HCT116 (cell line): ENCODE measurements around the gene MED10. TPM values are rescaled to one million over a fixed set of nuclear protein-coding genes. Genes with fewer than 3 reads are reported as not detected.

Source experiments
- ATAC-seq: fragments of 200-7000 bp; cut with Tn5 transposase; 2 replicates; pipeline ENCODE4 v1.9.1; 2020; ENCODE audit warnings: mild to moderate bottlenecking, moderate library complexity
- BruUV-seq: library from RNA; stranded (reverse); fragments of 400-500 nt; replicated peaks from 2 replicates; lab custom pipeline; 2021; lab: Mats Ljungman, UMichigan
- CTCF ChIA-PET: fragments of 300-600 bp; sonication (Branson Sonifier 250); formaldehyde crosslinking; loops from one replicate; lab custom pipeline; 2021; ENCODE audit warnings: antibody characterized with exemption; lab: Charles Lee
- POLR2A ChIA-PET: fragments of 300-600, 350-600 bp; sonication (Branson Sonifier 250); formaldehyde crosslinking; loops from one replicate; lab custom pipeline; 2021; ENCODE audit warnings: antibody characterized with exemption; lab: Charles Lee
- RAD21 ChIA-PET, 2 experiments: fragments of 300-600 bp; sonication (Branson Sonifier 250); formaldehyde crosslinking; loops; one replicate each; lab custom pipeline; 2023; ENCODE audit warnings: low total read pairs in 2 of 2; ENCODE audit not compliant: uncharacterized antibody in 2 of 2, unreplicated experiment in 2 of 2, low non-redundant PET in 1 of 2; lab: Charles Lee
- DNase-seq: peaks from one replicate; pipeline ENCODE4 v3.0.0-alpha.2; 2010; ENCODE audit warnings: low read depth, low spot score
- H2AFZ ChIP-seq: fragments of 200-600 bp; shearing (Covaris generic), sonication (generic); 2 replicates; pipeline ENCODE4 v1.6.1; 2017; ENCODE audit warnings: low read depth, mixed run types, mixed read lengths, antibody characterized with exemption, low read length; ENCODE audit not compliant: poor library complexity, severe bottlenecking
- H3K27ac ChIP-seq: 2 replicates; pipeline ENCODE4 v1.5.1; 2012; ENCODE audit warnings: low read depth, low read length
- H3K27me3 ChIP-seq: fragments of 200-600 bp; sonication (generic); 2 replicates; pipeline ENCODE4 v1.6.1; 2016; ENCODE audit warnings: mixed run types, low read length, mixed read lengths; ENCODE audit not compliant: insufficient read depth
- H3K36me3 ChIP-seq, 2 experiments: fragments of 200-500 bp in 1 of 2; fragments of 200-600 bp in 1 of 2; sonication (Bioruptor generic) in 1 of 2; sonication (generic) in 1 of 2; 2 replicates each; pipeline versions ENCODE4 v1.5.1 to v1.6.1; 2014 to 2016; ENCODE audit warnings: low read length in 2 of 2, inconsistent platforms in 1 of 2, mixed read lengths in 1 of 2, mixed run types in 1 of 2; ENCODE audit not compliant: insufficient read depth in 2 of 2, control insufficient read depth in 1 of 2
- H3K4me1 ChIP-seq, 2 experiments: fragments of 200-600 bp in 1 of 2; sonication (generic) in 1 of 2; 2 replicates each; pipeline versions ENCODE4 v1.5.1 to v1.6.1; 2012 to 2017; ENCODE audit warnings: low read length in 2 of 2, inconsistent platforms in 1 of 2, mild to moderate bottlenecking in 1 of 2, mixed read lengths in 1 of 2, mixed run types in 1 of 2, moderate library complexity in 1 of 2; ENCODE audit not compliant: insufficient read depth in 2 of 2, control insufficient read depth in 1 of 2
- H3K4me2 ChIP-seq: fragments of 200-600 bp; sonication (generic); 2 replicates; pipeline ENCODE4 v1.6.1; 2017; ENCODE audit warnings: mixed run types, low read length, mixed read lengths
- H3K4me3 ChIP-seq, 2 experiments: fragments of 200-600 bp in 1 of 2; sonication (generic) in 1 of 2; replicated peaks in 1 of 2; 2 replicates each; pipeline ENCODE4 v1.5.1; 2011 to 2016; ENCODE audit warnings: low read length in 2 of 2, control low read depth in 1 of 2, low read depth in 1 of 2, mild to moderate bottlenecking in 1 of 2, mixed read lengths in 1 of 2, mixed run types in 1 of 2
- H3K79me2 ChIP-seq: fragments of 200-600 bp; sonication (generic); 2 replicates; pipeline ENCODE4 v1.6.1; 2017; ENCODE audit warnings: mild to moderate bottlenecking, mixed run types, low read length, moderate library complexity, mixed read lengths; ENCODE audit not compliant: insufficient read depth
- H3K9ac ChIP-seq: fragments of 200-600 bp; sonication (generic); 2 replicates; pipeline ENCODE4 v1.6.1; 2016; ENCODE audit warnings: low read length, mixed read lengths
- H3K9me2 ChIP-seq: fragments of 200-600 bp; sonication (generic), shearing (Covaris generic); 2 replicates; pipeline ENCODE4 v1.6.1; 2017; ENCODE audit warnings: mixed run types, mild to moderate bottlenecking, moderate library complexity; ENCODE audit not compliant: insufficient read depth
- H3K9me3 ChIP-seq, 2 experiments: fragments of 200-500 bp in 1 of 2; fragments of 200-600 bp in 1 of 2; sonication (Bioruptor generic) in 1 of 2; sonication (generic) in 1 of 2; 2 replicates each; pipeline ENCODE4 v1.6.1; 2014 to 2017; ENCODE audit warnings: low read length in 2 of 2, mixed read lengths in 2 of 2, inconsistent platforms in 1 of 2, low read depth in 1 of 2, mild to moderate bottlenecking in 1 of 2, mixed run types in 1 of 2, moderate library complexity in 1 of 2; ENCODE audit not compliant: control insufficient read depth in 1 of 2, insufficient read depth in 1 of 2
- H4K20me1 ChIP-seq: fragments of 200-600 bp; sonication (generic), shearing (Covaris generic); 2 replicates; pipeline ENCODE4 v1.6.1; 2017; ENCODE audit warnings: mixed run types, mild to moderate bottlenecking, moderate library complexity; ENCODE audit not compliant: insufficient read depth
- CBX3 ChIP-seq: IDR thresholded peaks from 2 replicates; pipeline ENCODE4 v1.6.1; 2012; ENCODE audit warnings: low read depth
- CEBPB ChIP-seq: IDR thresholded peaks from 2 replicates; pipeline ENCODE4 v1.6.1; 2012; ENCODE audit warnings: low read depth
- ELF1 ChIP-seq: IDR thresholded peaks from 2 replicates; pipeline ENCODE4 v1.6.1; 2012; ENCODE audit warnings: low read depth, borderline replicate concordance
- EZH2phosphoT487 ChIP-seq: fragments of 200-600 bp; IDR thresholded peaks from 2 replicates; pipeline ENCODE4 v1.6.1; 2018; ENCODE audit warnings: antibody characterized with exemption, borderline replicate concordance
- FOSL1 ChIP-seq: IDR thresholded peaks from 2 replicates; pipeline ENCODE4 v1.6.1; 2012; ENCODE audit warnings: low read depth
- JUND ChIP-seq: IDR thresholded peaks from 2 replicates; pipeline ENCODE4 v1.6.1; 2012
- POLR2A ChIP-seq: IDR thresholded peaks from 2 replicates; pipeline ENCODE4 v1.7.0; 2011; ENCODE audit warnings: borderline replicate concordance; ENCODE audit not compliant: insufficient read depth, insufficient read length; ENCODE audit errors: extremely low read depth
- RAD21 ChIP-seq: IDR thresholded peaks from 2 replicates; pipeline ENCODE4 v1.6.1; 2012; ENCODE audit warnings: low read depth, mild to moderate bottlenecking
- SIN3A ChIP-seq: IDR thresholded peaks from 2 replicates; pipeline ENCODE4 v1.6.1; 2012; ENCODE audit warnings: low read depth
- SP1 ChIP-seq: IDR thresholded peaks from 2 replicates; pipeline ENCODE4 v1.6.1; 2012; ENCODE audit warnings: low read depth
- SRF ChIP-seq: IDR thresholded peaks from 2 replicates; pipeline ENCODE4 v1.6.1; 2012; ENCODE audit warnings: low read depth
- ZFX ChIP-seq: fragments of 450-650 bp; IDR thresholded peaks from 2 replicates; pipeline ENCODE4 v1.6.1; 2017
- ZNF274 ChIP-seq: fragments of 200-500 bp; sonication (Bioruptor generic); IDR thresholded peaks from 2 replicates; pipeline ENCODE4 v1.6.1; 2014; ENCODE audit warnings: mild to moderate bottlenecking, low read depth, low read length, inconsistent platforms
- intact Hi-C: fragments of 100-400 bp; cut with micrococcal nuclease; formaldehyde crosslinking; loops from 2 replicates; pipeline ENCODE4 v1.10.0; 2022
- total RNA-seq: library from RNA; stranded (reverse); gene quantifications from one replicate; pipeline ENCODE4 v1.2.1, GENCODE V29; 2021; ENCODE audit not compliant: unreplicated experiment
- TF ChIP-seq, protein P1 (sequence below): IDR thresholded peaks from 2 replicates; pipeline ENCODE4 v1.6.1; 2012
- TF ChIP-seq, protein P2 (sequence below), 3 experiments: fragments of 200-600 bp in 1 of 3; sonication (generic) in 1 of 3; IDR thresholded peaks in 2 of 3; conservative IDR thresholded peaks in 1 of 3; 2 replicates each; pipeline ENCODE4 v1.5.1; 2012 to 2017; ENCODE audit warnings: low read depth in 2 of 3, low read length in 2 of 3, antibody characterized with exemption in 1 of 3, borderline replicate concordance in 1 of 3, control low read depth in 1 of 3, mild to moderate bottlenecking in 1 of 3, mixed read lengths in 1 of 3, mixed run types in 1 of 3, moderate library complexity in 1 of 3; ENCODE audit not compliant: insufficient read depth in 1 of 3
- TF ChIP-seq, protein P3 (sequence below): IDR thresholded peaks from 2 replicates; pipeline ENCODE4 v1.6.1; 2011; ENCODE audit warnings: mild to moderate bottlenecking, low read length, moderate library complexity; ENCODE audit not compliant: insufficient replicate concordance; ENCODE audit errors: extremely low read depth

The MED10 gene
- total RNA-seq, 1 experiment from 2014 or later: 35.0 TPM

DNA sequence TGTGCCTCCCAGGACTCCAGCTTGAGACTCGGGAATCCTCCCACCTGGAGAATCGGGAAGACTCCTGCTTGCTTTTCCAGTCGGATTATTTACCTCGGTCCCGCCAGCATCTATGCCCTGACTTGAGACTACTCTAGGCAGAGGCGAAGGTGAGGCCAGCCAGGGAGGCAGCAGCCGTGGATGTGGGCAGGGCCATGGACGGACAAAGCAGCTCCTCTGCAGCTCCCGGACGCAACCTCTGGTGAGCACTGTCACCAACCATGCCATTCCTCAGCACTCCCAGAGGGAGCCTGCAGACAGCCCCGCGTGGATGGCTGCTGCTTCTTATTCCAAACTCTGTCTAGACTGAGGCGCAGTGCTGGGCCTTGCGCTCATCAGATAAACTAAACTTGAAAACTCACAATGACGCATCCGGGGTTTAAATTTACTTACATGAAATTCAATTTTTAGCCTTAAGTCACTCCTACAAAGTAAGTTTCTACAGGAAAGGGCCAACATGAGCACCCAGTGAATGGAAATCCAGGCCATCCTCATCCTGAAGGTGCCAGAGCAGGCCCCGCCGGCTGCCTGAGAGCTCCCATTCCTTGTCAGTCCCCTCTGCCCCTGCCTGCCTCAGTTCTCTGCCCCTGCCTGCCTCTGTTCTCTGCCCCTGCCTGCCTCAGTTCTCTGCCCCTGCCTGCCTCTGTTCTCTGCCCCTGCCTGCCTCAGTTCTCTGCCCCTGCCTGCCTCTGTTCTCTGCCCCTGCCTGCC lies 17.8 kb downstream of the MED10 start:
- DNase-seq: no peak
- Histone ChIP-seq H3K4me1 (no peaks in the 10 kb centered on the region), H3K27ac (no peak overlapping the region), H4K20me1 (no peaks in the 10 kb centered on the region), H3K27me3 (no peaks in the 10 kb centered on the region), H3K79me2 (no peaks in the 10 kb centered on the region), H3K9me2 (no peaks in the 10 kb centered on the region), H3K9ac (no peak overlapping the region), H3K4me3 (no peak overlapping the region), H3K36me3 (no peaks in the 10 kb centered on the region), H3K4me2 (no peak overlapping the region), H3K9me3 (no peaks in the 10 kb centered on the region), H2AFZ (no peak overlapping the region)
- intact Hi-C loops: no loop called here
- RAD21 ChIA-PET: no interaction called here
- TF ChIP-seq EZH2phosphoT487 (no peak), SP1 (no peak), JUND (no peak), CEBPB (no peak), POLR2A (no peak), ZNF274 (no peak), ELF1 (no peak), RAD21 (no peak), ZFX (no peak), SRF (no peak), SIN3A (no peak), CBX3 (no peak), FOSL1 (no peak)
- TF ChIP-seq, protein P1, sequence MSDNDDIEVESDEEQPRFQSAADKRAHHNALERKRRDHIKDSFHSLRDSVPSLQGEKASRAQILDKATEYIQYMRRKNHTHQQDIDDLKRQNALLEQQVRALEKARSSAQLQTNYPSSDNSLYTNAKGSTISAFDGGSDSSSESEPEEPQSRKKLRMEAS: no peak
- TF ChIP-seq, protein P2, sequence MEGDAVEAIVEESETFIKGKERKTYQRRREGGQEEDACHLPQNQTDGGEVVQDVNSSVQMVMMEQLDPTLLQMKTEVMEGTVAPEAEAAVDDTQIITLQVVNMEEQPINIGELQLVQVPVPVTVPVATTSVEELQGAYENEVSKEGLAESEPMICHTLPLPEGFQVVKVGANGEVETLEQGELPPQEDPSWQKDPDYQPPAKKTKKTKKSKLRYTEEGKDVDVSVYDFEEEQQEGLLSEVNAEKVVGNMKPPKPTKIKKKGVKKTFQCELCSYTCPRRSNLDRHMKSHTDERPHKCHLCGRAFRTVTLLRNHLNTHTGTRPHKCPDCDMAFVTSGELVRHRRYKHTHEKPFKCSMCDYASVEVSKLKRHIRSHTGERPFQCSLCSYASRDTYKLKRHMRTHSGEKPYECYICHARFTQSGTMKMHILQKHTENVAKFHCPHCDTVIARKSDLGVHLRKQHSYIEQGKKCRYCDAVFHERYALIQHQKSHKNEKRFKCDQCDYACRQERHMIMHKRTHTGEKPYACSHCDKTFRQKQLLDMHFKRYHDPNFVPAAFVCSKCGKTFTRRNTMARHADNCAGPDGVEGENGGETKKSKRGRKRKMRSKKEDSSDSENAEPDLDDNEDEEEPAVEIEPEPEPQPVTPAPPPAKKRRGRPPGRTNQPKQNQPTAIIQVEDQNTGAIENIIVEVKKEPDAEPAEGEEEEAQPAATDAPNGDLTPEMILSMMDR (IDR thresholded peaks at IDR 0.05 in 2 of 3, conservative IDR thresholded peaks at IDR 0.05 in 1 of 3; ENCODE audit: borderline replicate concordance in 1 of 3, insufficient read depth in 1 of 3, low read depth in 2 of 3, low read length in 2 of 3): no peak
- TF ChIP-seq, protein P3, sequence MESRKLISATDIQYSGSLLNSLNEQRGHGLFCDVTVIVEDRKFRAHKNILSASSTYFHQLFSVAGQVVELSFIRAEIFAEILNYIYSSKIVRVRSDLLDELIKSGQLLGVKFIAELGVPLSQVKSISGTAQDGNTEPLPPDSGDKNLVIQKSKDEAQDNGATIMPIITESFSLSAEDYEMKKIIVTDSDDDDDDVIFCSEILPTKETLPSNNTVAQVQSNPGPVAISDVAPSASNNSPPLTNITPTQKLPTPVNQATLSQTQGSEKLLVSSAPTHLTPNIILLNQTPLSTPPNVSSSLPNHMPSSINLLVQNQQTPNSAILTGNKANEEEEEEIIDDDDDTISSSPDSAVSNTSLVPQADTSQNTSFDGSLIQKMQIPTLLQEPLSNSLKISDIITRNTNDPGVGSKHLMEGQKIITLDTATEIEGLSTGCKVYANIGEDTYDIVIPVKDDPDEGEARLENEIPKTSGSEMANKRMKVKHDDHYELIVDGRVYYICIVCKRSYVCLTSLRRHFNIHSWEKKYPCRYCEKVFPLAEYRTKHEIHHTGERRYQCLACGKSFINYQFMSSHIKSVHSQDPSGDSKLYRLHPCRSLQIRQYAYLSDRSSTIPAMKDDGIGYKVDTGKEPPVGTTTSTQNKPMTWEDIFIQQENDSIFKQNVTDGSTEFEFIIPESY: no peak
- no TSS peak for BruUV-seq
- POLR2A ChIA-PET: no interaction called here
- CTCF ChIA-PET: no interaction called here
- peak; percentile 17; the same call in 1 of the 2 replicates for ATAC-seq
